ENCODE measurements around the gene GJC2. TPM values are rescaled to one million over a fixed set of nuclear protein-coding genes. Genes with fewer than 3 reads are reported as not detected.

The GJC2 gene
- total and polyA plus RNA-seq, 2 donors (not counting 1 experiment from before 2014, with no cell fraction given): 0.16 to 0.30 TPM

GRCh38 chr1:228154670-228155571, 5.2 kb downstream of the GJC2 start:
- Mint-ChIP-seq H3K27ac (no peak overlapping the region), H3K4me1 (no peaks in the 10 kb centered on the region), H3K4me3 (no peak overlapping the region), H3K9me3 (ENCODE audit: insufficient read depth) (no peaks in the 10 kb centered on the region), H3K27me3 (peaks cover 3% of the 10 kb centered on the region)
- no peak for DNase-seq
- WGBS (ENCODE audit: insufficient coverage): 81% methylated on average over 19 of the region's 20 CpGs
- Histone ChIP-seq H3K4me1 (ENCODE audit: control insufficient read depth in 2 of 2, insufficient read depth in 2 of 2, low read length in 2 of 2) (peaks cover 0 to 3% of the 10 kb centered on the region in 2 donors), H3K9ac (ENCODE audit: low read length) (no peak overlapping the region), H3K27ac (ENCODE audit: low read length in 2 of 2) (no peak overlapping the region), H4K20me1 (ENCODE audit: control insufficient read depth, insufficient read depth, low read length, poor library complexity, severe bottlenecking) (peaks cover 2% of the 10 kb centered on the region), H2AFZ (ENCODE audit: insufficient read depth, low read depth, low read length, poor library complexity, severe bottlenecking) (no peak overlapping the region), H3K4me2 (replicated peaks; ENCODE audit: low read depth, low read length, poor library complexity, severe bottlenecking) (no peak overlapping the region), H3K4me3 (ENCODE audit: control extremely low read depth in 1 of 5, extremely low read depth in 1 of 5, insufficient read depth in 1 of 5, low read depth in 2 of 5, low read length in 4 of 5) (no peak overlapping the region), H3K9me3 (ENCODE audit: control extremely low read depth in 1 of 3, control insufficient read depth in 2 of 3, insufficient read depth in 1 of 3, low read length in 2 of 3) (peaks cover 0 to 2% (median 0%) of the 10 kb centered on the region in 3 donors), H3K79me2 (ENCODE audit: control insufficient read depth, insufficient read depth, low read length) (no peaks in the 10 kb centered on the region), H3K36me3 (replicated peaks in 1 of 2; ENCODE audit: control extremely low read depth in 1 of 2, control insufficient read depth in 1 of 2, extremely low read depth in 1 of 2, insufficient read depth in 2 of 2, low read length in 1 of 2) (no peaks in the 10 kb centered on the region), H3K27me3 (replicated peaks in 1 of 4; ENCODE audit: control extremely low read depth in 1 of 4, control insufficient read depth in 3 of 4, insufficient read depth in 4 of 4, low read length in 3 of 4) (peaks cover 0 to 19% (median 0%) of the 10 kb centered on the region in 4 experiments)
- TF ChIP-seq CTCF (IDR thresholded peaks at IDR 0.05) (no peak), EZH2 (IDR thresholded peaks at IDR 0.05; ENCODE audit: borderline replicate concordance, insufficient read depth, low read depth, low read length, poor library complexity, severe bottlenecking) (no peak)
- intact Hi-C loops (cut with micrococcal nuclease): no loop called here
- POLR2A ChIA-PET: no interaction called here
- CTCF ChIA-PET: no interaction called here
- ATAC-seq (ENCODE audit: low read depth): no peak
